Stimulated activated memory B cell treated with anti-CD40 and anti-IgM and Interleukin-4, amounts not matched to agents 10 μg/mL and 1 μg/mL and 100 μg/mL, for 72 hours (primary cell): ENCODE measurements around the gene HSD17B1.
"Not testable (repeated sequence)": the region's sequence is repeated elsewhere in the genome, so short reads cannot be mapped to it uniquely, and the experiment has no call there.

Experiments used
- ATAC-seq: fragments of 150-1000 bp; cut with Tn5 transposase; 2 replicates; pipeline ENCODE4 v1.10.0; 2021
- H3K27ac Mint-ChIP-seq: one replicate; pipeline ENCODE4 v1.8.0; 2022; ENCODE audit warnings: mild to moderate bottlenecking, mixed read lengths
- H3K27me3 Mint-ChIP-seq: one replicate; pipeline ENCODE4 v1.8.0; 2022; ENCODE audit warnings: mixed read lengths
- H3K36me3 Mint-ChIP-seq: one replicate; pipeline ENCODE4 v1.8.0; 2022; ENCODE audit warnings: mixed read lengths
- H3K4me1 Mint-ChIP-seq: one replicate; pipeline ENCODE4 v1.8.0; 2022; ENCODE audit warnings: mixed read lengths
- H3K4me3 Mint-ChIP-seq: one replicate; pipeline ENCODE4 v1.8.0; 2022; ENCODE audit warnings: mild to moderate bottlenecking, moderate library complexity, mixed read lengths
- H3K9me3 Mint-ChIP-seq: one replicate; pipeline ENCODE4 v1.8.0; 2022; ENCODE audit warnings: mixed read lengths

Gene HSD17B1

DNA sequence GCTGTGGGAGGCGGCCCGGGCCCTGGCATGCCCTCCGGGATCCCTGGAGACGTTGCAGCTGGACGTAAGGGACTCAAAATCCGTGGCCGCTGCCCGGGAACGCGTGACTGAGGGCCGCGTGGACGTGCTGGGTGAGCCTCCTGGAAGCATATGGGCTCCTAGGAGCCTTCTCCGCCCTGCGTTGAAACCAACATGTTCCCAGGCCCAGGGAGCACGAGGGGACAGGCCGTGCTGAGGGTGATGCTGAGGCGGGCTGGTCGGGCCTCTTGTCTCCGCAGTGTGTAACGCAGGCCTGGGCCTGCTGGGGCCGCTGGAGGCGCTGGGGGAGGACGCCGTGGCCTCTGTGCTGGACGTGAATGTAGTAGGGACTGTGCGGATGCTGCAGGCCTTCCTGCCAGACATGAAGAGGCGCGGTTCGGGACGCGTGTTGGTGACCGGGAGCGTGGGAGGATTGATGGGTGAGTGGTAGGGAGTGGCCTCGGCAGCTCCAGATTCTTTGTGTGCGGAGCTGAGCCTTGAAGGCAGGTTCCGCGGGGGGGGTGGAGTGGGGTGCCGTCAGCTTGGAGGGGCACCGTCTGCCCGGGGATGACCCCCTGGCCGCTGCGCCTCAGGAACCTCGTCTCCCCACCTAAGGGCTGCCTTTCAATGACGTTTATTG is 567 bp downstream of the HSD17B1 start:
- peak overlapping the region; percentile 98 for H3K27ac Mint-ChIP-seq
- no peak for ATAC-seq
- H3K9me3 Mint-ChIP-seq = no peaks in the 10 kb centered on the region
- peaks cover 53% of the 10 kb centered on the region for H3K4me1 Mint-ChIP-seq
- no peaks in the 10 kb centered on the region for H3K36me3 Mint-ChIP-seq
- no peaks in the 10 kb centered on the region for H3K27me3 Mint-ChIP-seq
- H3K4me3 Mint-ChIP-seq = peak overlapping the region; percentile 99

DNA sequence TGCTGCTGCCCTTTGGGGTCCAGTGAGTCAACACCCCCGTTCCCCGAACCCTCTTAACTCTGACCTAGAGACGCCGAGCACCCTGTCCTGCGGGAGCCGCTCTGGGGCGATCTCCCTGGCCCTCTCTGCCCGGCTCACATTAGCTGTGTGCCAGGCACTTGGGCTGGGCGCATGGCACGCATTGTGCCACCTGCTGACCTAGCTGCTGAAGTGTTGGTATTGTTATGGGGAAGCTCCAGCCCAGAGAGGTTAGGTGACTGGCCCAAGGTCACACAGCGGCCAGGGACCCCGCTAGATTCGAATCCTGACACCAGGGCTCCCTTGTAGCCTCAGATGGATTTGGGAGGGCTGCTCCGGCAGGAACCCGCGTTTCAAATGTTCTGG is 1.1 kb downstream of the HSD17B1 start:
- H3K9me3 Mint-ChIP-seq = no peaks in the 10 kb centered on the region
- no peaks in the 10 kb centered on the region for H3K27me3 Mint-ChIP-seq
- no peaks in the 10 kb centered on the region for H3K36me3 Mint-ChIP-seq
- ATAC-seq = no peak
- H3K4me3 Mint-ChIP-seq = peak overlapping the region; percentile 99
- peaks cover 50% of the 10 kb centered on the region for H3K4me1 Mint-ChIP-seq
- H3K27ac Mint-ChIP-seq = peak overlapping the region; percentile 98

DNA sequence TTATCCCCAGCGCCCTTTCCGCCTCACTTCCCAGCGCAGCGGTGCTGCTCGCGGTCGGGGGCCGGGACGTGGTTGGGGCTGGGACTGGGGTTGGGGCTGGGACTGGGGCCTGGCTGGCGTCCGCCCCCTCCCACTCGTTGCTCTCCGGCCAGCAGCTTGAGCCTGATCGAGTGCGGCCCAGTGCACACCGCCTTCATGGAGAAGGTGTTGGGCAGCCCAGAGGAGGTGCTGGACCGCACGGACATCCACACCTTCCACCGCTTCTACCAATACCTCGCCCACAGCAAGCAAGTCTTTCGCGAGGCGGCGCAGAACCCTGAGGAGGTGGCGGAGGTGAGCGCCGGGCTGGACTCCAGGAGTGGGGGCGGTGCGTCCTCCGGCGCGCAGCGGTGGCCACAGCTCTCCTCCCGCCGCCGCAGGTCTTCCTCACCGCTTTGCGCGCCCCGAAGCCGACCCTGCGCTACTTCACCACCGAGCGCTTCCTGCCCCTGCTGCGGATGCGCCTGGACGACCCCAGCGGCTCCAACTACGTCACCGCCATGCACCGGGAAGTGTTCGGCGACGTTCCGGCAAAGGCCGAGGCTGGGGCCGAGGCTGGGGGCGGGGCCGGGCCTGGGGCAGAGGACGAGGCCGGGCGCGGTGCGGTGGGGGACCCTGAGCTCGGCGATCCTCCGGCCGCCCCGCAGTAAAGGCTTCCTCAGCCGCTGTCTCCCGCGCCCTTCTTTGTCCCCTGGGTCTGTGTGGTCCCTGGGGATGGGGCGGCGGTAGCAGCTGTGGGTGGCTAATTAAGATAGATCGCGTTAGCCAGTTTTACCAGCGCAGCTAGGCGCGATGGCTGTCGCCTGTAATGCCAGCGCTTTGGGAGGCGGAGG is 1.8 kb downstream of the HSD17B1 start:
- Mint-ChIP-seq H3K4me3 (peak overlapping the region; percentile 99), H3K4me1 (peaks cover 45% of the 10 kb centered on the region), H3K27me3 (no peaks in the 10 kb centered on the region), H3K36me3 (no peaks in the 10 kb centered on the region), H3K27ac (peak overlapping the region; percentile 98), H3K9me3 (no peaks in the 10 kb centered on the region)
- ATAC-seq = peak; percentile 96

DNA sequence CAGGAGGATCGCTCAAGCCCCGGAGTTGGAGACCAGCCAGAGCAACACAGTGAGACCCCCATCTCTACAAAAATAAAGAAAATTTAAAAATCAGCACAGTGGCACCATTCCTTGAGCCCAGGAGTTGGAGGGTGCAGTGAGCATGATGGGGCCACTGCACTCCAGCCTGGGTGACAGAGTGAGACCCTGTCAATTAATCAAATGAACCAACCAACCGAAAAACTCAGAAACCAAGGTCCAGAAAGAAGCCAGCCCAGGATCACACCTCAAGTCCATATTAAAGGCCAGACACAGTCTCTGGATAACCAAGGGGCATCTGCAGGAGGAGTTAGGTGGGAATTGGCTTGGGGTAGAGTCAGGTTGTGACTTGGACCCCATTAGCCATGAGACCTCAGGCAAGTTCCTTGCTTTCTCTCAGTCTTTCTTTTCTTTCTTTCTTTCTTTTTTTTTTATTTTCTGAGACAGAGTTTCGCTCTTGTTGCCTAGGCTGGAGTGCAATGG is 2.4 kb downstream of the HSD17B1 start:
- peak overlapping the region; percentile 99 for H3K4me3 Mint-ChIP-seq
- no peaks in the 10 kb centered on the region for H3K27me3 Mint-ChIP-seq
- no peaks in the 10 kb centered on the region for H3K9me3 Mint-ChIP-seq
- peak overlapping the region; percentile 98 for H3K27ac Mint-ChIP-seq
- peaks cover 49% of the 10 kb centered on the region for H3K4me1 Mint-ChIP-seq
- ATAC-seq = no peak
- H3K36me3 Mint-ChIP-seq = no peaks in the 10 kb centered on the region

DNA sequence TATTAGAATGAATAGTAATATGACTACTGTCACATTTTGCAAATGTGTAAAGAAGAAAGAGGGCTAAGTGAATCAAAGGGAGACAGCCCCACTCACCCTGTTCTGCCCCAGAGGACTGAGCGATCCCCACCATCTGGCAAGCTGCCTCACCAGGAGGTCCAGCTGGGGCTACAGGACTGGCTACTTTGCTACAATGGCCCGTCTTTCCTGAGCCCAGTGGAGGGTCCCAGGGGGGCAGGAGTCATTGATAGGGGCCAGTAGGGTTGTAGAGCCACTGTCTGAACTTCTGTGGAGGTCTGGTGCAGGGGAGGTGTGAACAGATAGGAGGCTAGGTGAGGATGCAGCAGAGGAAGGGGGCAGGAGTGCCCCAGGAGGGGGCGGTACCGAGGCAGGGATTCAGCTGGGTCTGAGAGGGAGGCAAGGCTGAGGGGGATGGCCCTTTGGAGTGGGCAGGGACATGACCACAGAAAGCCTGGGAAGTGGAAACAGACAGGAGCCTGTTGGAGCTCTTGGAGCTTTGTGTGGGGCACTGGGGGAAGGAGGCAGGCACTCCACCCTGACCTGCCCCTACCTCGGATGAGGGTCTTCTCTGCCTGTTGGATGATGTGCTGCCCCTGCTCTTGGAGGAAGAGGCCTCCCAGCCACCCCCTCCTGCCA is 3.4 kb downstream of the HSD17B1 start:
- H3K27ac Mint-ChIP-seq, H3K4me3 Mint-ChIP-seq, H3K36me3 Mint-ChIP-seq, ATAC-seq, H3K9me3 Mint-ChIP-seq, H3K27me3 Mint-ChIP-seq: not testable (repeated sequence)
- H3K4me1 Mint-ChIP-seq = peaks cover 51% of the 10 kb centered on the region

DNA sequence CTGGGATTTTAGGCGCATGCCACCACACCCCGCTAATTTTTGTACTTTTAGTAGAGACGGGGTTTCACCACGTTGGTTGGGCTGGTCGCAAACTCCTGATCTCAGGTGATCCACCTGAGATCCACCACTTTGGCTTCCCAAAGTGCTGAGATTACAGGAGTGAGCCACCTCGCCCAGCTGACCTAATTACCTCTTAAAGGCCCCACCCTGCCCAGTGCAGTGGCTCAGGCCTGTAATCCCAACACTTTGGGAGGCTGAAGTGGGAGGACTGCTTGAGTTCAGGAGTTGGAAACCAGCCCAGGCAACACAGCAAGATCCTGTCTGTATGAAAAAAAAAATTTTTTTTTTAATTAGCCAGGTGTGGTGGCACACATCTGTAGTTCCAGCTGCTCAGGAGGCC is 6.4 kb downstream of the HSD17B1 start:
- Mint-ChIP-seq H3K4me3 (no peak overlapping the region), H3K27ac (peak overlapping the region; percentile 90), H3K36me3 (peaks cover 10% of the 10 kb centered on the region), H3K27me3 (no peaks in the 10 kb centered on the region), H3K9me3 (no peaks in the 10 kb centered on the region), H3K4me1 (peaks cover 54% of the 10 kb centered on the region)
- ATAC-seq = no peak

DNA sequence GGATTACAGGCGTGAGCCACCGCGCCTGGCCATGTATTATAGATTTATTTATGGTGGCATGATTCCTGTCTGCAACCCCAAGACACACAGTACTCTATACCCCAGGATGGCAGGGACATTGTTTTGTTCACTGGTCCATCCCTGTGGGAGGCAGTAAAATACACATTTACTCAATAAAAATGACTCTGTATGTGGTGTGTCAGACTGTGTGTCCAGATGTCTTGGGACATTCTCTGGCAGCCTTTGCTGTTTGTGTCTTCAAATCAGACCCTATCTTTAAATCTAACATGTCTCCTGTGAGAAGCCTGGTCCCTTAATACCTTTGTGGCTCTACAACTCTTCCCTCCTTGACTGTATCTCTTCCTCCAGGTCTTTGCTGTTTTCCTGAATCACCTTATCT is 7.5 kb downstream of the HSD17B1 start:
- no peaks in the 10 kb centered on the region for H3K27me3 Mint-ChIP-seq
- ATAC-seq = no peak
- no peak overlapping the region for H3K4me3 Mint-ChIP-seq
- peaks cover 14% of the 10 kb centered on the region for H3K36me3 Mint-ChIP-seq
- H3K27ac Mint-ChIP-seq = peak overlapping the region; percentile 90
- no peaks in the 10 kb centered on the region for H3K9me3 Mint-ChIP-seq
- H3K4me1 Mint-ChIP-seq = peaks cover 50% of the 10 kb centered on the region

DNA sequence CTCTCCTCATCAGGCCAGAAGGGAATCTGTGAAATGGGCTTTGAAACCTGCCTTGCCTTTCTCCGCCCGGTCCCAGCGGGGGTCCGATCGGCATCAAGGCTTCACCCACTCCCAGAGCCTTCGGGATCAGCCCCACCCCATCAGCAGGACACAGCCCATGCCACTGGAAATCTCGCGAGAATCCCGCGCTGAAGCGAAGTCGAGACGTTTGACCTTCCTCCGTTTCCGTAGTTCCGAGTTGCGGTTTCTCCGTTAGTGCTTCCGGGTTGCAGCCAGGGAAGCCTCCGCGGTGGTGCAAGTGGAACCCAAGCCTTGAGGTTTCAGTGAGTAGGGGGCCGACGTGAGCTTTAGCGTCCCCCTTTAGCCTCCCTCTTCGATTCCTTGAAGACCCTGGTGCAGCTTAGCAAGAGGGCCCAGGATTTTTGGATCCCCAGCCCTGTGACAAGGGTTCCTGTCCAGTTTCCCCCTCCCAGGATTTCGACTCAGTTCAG is 9.2 kb downstream of the HSD17B1 start, which contains the start of gene COASY:
COASY (plus strand) TSS at position 252 of the 491 bp plus-strand sequence. CDS start 475 bp downstream, outside the sequence.
- Mint-ChIP-seq H3K36me3 (peaks cover 20% of the 10 kb centered on the region), H3K27me3 (no peaks in the 10 kb centered on the region), H3K4me1 (peaks cover 52% of the 10 kb centered on the region), H3K9me3 (no peaks in the 10 kb centered on the region), H3K4me3 (peak within 1 kb of the TSS; percentile 86), H3K27ac (peak within 1 kb of the TSS; percentile 90)
- peak; percentile 82 for ATAC-seq

DNA sequence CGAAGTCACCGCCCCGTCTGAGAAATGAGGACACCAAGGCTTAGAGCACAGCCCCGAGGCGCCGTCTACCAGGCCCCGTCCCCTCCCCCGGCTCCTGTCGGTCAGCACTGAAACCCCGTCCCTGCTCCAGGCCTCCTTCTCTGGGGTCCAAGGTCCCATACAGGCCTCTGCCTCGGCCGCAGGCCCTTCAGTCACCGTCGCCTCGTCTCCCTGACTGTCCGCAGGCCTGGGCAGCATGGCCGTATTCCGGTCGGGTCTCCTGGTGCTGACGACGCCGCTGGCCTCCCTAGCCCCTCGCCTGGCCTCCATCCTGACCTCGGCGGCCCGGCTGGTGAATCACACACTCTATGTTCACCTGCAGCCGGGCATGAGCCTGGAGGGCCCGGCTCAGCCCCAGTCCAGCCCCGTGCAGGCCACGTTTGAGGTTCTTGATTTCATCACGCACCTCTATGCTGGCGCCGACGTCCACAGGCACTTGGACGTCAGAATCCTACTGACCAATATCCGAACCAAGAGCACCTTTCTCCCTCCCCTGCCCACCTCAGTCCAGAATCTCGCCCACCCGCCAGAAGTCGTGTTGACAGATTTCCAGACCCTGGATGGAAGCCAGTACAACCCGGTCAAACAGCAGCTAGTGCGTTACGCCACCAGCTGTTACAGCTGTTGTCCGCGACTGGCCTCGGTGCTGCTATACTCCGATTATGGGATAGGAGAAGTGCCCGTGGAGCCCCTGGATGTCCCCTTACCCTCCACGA is 9.8 kb downstream of the HSD17B1 start:
- peaks cover 22% of the 10 kb centered on the region for H3K36me3 Mint-ChIP-seq
- ATAC-seq = peak; percentile 1
- peaks cover 54% of the 10 kb centered on the region for H3K4me1 Mint-ChIP-seq
- peak overlapping the region; percentile 90 for H3K27ac Mint-ChIP-seq
- peak overlapping the region; percentile 86 for H3K4me3 Mint-ChIP-seq
- H3K9me3 Mint-ChIP-seq = no peaks in the 10 kb centered on the region
- H3K27me3 Mint-ChIP-seq = no peaks in the 10 kb centered on the region

DNA sequence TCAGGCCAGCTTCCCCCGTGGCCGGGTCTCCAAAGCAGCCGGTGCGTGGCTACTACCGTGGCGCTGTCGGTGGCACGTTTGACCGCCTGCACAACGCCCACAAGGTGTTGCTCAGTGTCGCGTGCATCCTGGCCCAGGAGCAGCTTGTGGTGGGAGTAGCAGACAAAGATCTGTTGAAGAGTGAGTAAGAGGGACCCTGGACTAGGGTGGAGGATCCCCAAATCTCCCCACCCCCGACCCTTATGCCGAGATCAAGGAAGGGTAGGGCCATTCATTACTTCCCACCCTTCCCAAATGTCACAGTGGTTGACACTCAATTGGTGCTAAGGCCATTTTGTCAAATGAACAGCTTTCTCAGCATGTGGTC is 10.4 kb downstream of the HSD17B1 start:
- Mint-ChIP-seq H3K4me1 (peaks cover 59% of the 10 kb centered on the region), H3K4me3 (peak overlapping the region; percentile 86), H3K36me3 (peaks cover 26% of the 10 kb centered on the region), H3K27ac (peak overlapping the region; percentile 90), H3K27me3 (no peaks in the 10 kb centered on the region), H3K9me3 (no peaks in the 10 kb centered on the region)
- ATAC-seq = no peak

DNA sequence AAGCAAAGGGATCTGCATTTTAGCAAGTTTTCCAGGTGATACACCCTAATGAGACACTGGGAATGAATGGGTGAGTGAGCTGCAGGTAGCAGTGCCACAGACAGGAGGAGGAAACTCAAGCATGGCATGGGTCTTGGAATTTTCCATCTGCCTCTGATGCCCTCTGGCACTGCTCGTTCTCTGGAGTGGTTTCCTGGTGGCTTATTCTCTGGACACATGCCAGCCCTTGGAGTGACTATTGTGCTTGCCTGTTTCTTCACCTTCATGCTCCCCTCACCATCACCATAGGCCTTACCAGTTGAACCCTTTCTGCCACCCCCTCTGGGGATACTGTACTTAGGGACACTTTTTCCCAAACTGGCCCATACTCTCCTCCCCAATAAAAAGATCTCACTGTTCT is 10.8 kb downstream of the HSD17B1 start:
- Mint-ChIP-seq H3K36me3 (peaks cover 28% of the 10 kb centered on the region), H3K9me3 (no peaks in the 10 kb centered on the region), H3K27ac (peak overlapping the region; percentile 90), H3K4me1 (peaks cover 61% of the 10 kb centered on the region), H3K4me3 (peak overlapping the region; percentile 86), H3K27me3 (no peaks in the 10 kb centered on the region)
- no peak for ATAC-seq

DNA sequence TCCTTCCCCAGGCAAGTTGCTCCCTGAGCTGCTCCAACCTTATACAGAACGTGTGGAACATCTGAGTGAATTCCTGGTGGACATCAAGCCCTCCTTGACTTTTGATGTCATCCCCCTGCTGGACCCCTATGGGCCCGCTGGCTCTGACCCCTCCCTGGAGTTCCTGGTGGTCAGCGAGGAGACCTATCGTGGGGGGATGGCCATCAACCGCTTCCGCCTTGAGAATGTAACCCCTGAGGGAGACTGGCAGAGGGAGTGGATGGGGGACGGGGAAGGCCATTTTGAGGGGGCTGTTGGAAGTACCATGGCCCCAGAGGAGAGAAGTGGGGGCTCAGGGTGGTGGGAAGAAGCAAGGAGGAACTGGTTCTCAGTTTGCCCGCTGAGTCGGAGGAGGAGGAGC is 11.2 kb downstream of the HSD17B1 start:
- Mint-ChIP-seq H3K27me3 (no peaks in the 10 kb centered on the region), H3K9me3 (no peaks in the 10 kb centered on the region), H3K27ac (peak overlapping the region; percentile 90), H3K36me3 (peaks cover 32% of the 10 kb centered on the region), H3K4me3 (peak overlapping the region; percentile 86), H3K4me1 (peaks cover 65% of the 10 kb centered on the region)
- no peak for ATAC-seq

DNA sequence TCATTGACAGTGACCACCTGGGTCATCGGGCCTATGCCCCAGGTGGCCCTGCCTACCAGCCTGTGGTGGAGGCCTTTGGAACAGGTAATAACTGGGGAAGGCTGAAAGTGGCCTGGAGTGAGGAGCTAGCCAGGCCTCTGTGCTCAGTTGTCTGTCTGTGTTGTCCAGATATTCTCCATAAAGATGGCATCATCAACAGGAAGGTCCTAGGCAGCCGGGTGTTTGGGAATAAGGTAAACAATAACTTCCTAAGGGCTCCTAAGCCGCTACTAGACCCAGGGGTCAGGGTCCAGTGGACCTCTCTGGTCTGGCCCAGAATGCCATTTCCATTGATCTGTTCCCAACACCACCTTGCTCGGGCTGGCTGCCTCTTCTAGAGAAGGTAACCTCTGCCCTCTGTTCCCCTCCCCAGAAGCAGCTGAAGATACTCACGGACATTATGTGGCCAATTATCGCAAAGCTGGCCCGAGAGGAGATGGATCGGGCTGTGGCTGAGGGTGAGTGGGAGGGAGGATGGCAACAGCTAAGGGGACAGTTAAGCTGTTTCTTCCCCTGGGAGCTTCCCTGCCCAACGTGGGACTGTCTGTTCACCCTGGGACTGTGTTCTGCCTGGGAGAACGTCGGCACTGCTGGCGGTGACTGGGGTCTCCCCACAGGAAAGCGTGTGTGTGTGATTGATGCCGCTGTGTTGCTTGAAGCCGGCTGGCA is 12.2 kb downstream of the HSD17B1 start:
- no peaks in the 10 kb centered on the region for H3K27me3 Mint-ChIP-seq
- H3K4me1 Mint-ChIP-seq = peaks cover 61% of the 10 kb centered on the region
- no peak overlapping the region for H3K4me3 Mint-ChIP-seq
- peak overlapping the region; percentile 90 for H3K27ac Mint-ChIP-seq
- peaks cover 38% of the 10 kb centered on the region for H3K36me3 Mint-ChIP-seq
- no peaks in the 10 kb centered on the region for H3K9me3 Mint-ChIP-seq
- no peak for ATAC-seq

DNA sequence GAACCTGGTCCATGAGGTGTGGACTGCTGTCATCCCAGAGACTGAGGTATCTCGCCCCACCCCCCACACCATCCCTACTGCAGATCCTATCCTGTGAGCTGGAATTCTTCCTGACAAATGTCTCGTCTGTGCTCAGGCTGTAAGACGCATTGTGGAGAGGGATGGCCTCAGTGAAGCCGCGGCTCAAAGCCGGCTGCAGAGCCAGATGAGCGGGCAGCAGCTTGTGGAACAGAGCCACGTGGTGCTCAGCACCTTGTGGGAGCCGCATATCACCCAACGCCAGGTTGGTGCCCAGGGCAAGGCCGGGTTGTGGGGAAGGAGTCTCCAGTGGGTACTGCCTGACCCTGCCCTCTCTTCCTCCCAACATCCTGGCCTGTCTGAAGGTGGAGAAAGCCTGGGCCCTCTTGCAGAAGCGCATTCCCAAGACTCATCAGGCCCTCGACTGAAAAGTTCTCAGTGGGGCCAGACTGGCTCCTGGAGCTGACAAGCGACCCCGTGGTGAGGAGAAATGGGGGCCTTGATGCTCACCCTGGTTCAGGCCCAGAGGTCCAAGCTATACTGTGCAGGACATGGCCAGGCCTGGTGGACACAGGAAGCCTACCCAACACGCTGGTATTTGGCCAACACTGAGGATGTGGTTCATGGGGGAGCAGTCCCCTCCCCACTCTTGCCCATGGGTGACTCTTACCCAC is 12.9 kb downstream of the HSD17B1 start:
- ATAC-seq = no peak
- peak overlapping the region; percentile 86 for H3K4me3 Mint-ChIP-seq
- H3K36me3 Mint-ChIP-seq = peaks cover 42% of the 10 kb centered on the region
- H3K4me1 Mint-ChIP-seq = peaks cover 56% of the 10 kb centered on the region
- H3K9me3 Mint-ChIP-seq = no peaks in the 10 kb centered on the region
- no peaks in the 10 kb centered on the region for H3K27me3 Mint-ChIP-seq
- H3K27ac Mint-ChIP-seq = peak overlapping the region; percentile 87
